ENCODE measurements around the gene FBXO27.
A peak's percentile ranks its signal among the peaks of the same experiment; 100 is the strongest.

GRCh38 chr19:38975214-38975860 lies 57.0 kb downstream of the FBXO27 start, which contains the start of gene FBXO17:
- peak in 1 of 4 experiments; percentile 9 for TF ChIP-seq CTCF (IDR thresholded peaks at IDR 0.05)
- peak in 1 of 2 donors; percentile 40 for TF ChIP-seq POLR2A (IDR thresholded peaks at IDR 0.05)
